Thyroid gland (tissue), 4 donors: ENCODE data around the gene AHSG.

Experiments used
- CTCF ChIP-seq, 6 experiments: fragments of 200-600 bp in 3 of 6; fragments of 450-650 bp in 3 of 6; sonication (generic) in 3 of 6; IDR thresholded peaks; one replicate each; pipeline ENCODE4 v1.5.1; 2016 to 2019; ENCODE audit warnings: antibody characterized with exemption in 6 of 6, mild to moderate bottlenecking in 2 of 6, inconsistent platforms in 1 of 6, moderate library complexity in 1 of 6
- POLR2A ChIP-seq, 2 donors: fragments of 450-650 bp; IDR thresholded peaks; one replicate each; pipeline ENCODE4 v1.6.1; 2017; ENCODE audit warnings: antibody characterized with exemption in 2 of 2, mild to moderate bottlenecking in 2 of 2, moderate library complexity in 1 of 2

DNA sequence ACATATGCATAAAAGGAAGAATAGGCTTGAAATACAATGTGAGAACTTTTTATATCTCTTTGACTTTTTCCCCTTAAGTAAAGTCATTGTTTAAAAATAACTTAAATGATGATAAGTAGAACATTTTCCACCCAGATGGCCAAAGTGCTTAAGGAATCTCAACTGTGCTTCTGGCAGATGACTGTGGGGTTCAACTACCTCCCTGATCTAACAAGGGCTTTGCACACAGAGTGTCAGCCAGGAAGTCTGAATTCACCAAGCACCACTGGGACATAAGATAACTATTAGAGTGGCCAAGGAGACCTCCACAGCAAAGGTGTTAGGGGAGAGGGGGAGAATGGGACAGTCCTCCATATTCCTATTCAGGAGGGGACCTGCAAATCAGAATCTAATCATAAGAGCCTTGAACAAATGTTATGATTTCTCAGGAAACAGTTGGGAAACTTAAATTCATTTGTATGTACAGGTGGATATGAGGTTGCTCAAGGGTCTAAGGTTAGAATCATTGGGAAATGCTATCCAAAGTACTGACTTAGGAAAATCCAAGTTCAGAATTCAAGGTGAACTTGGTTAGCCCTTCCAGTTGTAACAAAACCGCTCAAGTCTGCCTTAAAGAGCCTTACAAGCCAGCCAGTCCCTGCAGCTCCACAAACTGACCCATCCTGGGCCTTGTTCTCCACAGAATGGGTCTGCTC is 27.1 kb downstream of the AHSG start, which contains the start of gene FETUB:
- TF ChIP-seq POLR2A (IDR thresholded peaks at IDR 0.05) (no peak), CTCF (IDR thresholded peaks at IDR 0.05) (no peak)
